ENCODE data around the gene TRAK2. TPM values are rescaled to one million over a fixed set of nuclear protein-coding genes. Genes with fewer than 3 reads are reported as not detected.
A peak's percentile ranks its signal among the peaks of the same experiment; 100 is the strongest.

Gene TRAK2
- total RNA-seq, 3 donors from 2014 or later, result 35.4 to 62.2 (median 50.1) TPM

DNA sequence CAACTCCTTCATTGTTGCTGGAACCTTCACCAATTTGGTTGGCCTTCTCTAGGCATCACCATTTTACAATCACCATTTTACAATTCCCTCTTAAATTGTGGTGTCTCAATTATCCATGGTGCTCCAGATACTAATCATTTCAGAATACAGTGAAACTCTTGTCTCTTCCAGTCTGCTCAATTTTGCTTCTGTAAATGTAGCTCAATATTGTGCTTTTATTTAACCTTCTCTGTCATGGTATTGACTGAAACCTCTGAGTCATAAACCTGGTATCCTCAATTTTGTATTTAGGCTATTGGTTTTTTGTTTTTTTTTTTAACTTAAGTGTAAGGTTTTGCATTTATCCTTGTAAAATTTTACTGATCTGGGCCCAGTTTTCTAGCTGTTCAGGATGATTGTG, 16.4 kb upstream of the TRAK2 start:
- no peaks in the 10 kb centered on the region for H3K27me3 ChIP-seq
- H3K27ac ChIP-seq, result no peak overlapping the region
- intact Hi-C loops (cut with DNase I; ENCODE audit: low total_unique reads), result no loop called here
- DNase-seq (ENCODE audit: low spot score in 2 of 2), result no peak
- H3K36me3 ChIP-seq, result no peaks in the 10 kb centered on the region
- no peaks in the 10 kb centered on the region for H3K4me1 ChIP-seq
- TF ChIP-seq POLR2A (IDR thresholded peaks at IDR 0.05) (no peak), POLR2AphosphoS5 (IDR thresholded peaks at IDR 0.05) (no peak)
- TF ChIP-seq, protein P1, sequence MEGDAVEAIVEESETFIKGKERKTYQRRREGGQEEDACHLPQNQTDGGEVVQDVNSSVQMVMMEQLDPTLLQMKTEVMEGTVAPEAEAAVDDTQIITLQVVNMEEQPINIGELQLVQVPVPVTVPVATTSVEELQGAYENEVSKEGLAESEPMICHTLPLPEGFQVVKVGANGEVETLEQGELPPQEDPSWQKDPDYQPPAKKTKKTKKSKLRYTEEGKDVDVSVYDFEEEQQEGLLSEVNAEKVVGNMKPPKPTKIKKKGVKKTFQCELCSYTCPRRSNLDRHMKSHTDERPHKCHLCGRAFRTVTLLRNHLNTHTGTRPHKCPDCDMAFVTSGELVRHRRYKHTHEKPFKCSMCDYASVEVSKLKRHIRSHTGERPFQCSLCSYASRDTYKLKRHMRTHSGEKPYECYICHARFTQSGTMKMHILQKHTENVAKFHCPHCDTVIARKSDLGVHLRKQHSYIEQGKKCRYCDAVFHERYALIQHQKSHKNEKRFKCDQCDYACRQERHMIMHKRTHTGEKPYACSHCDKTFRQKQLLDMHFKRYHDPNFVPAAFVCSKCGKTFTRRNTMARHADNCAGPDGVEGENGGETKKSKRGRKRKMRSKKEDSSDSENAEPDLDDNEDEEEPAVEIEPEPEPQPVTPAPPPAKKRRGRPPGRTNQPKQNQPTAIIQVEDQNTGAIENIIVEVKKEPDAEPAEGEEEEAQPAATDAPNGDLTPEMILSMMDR (IDR thresholded peaks at IDR 0.05), result no peak
- no peaks in the 10 kb centered on the region for H3K9me3 ChIP-seq
- H3K4me3 ChIP-seq, result no peak overlapping the region

DNA sequence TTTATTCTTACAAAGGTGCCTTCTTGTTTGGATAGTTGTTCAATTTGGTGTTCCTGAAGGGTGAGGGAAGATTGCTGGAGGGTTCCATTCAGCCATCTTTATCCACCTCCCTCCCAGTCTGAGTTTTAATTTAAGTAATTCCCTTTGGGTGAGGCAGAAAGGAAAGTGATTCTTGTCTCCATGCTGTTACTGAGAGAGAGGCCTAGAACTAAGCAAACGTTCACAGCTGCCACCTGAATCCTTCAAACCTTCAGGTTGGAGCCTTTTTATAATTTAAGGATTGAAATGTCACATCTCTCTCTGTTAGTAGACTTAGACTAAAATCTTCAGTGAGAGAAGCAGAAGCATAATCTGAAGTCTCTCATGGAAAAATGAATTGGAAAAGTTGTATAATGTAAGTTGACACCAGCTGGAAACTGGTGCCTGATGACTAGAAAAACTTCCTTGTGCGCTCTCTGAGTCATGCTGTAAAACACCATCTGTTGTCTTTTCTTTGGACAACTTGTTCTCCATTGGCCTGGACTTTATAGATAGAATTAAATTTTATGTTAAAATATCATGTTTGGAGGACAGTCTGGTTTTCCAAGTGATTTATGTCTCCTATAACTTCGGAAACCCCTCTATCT, 14.9 kb upstream of the TRAK2 start:
- H3K27ac ChIP-seq, result peak overlapping the region; percentile 30 to 45
- no peaks in the 10 kb centered on the region for H3K9me3 ChIP-seq
- H3K4me3 ChIP-seq, result no peak overlapping the region
- intact Hi-C loops (cut with DNase I; ENCODE audit: low total_unique reads), result no loop called here
- H3K4me1 ChIP-seq, result no peaks in the 10 kb centered on the region
- H3K36me3 ChIP-seq, result no peaks in the 10 kb centered on the region
- TF ChIP-seq POLR2AphosphoS5 (IDR thresholded peaks at IDR 0.05) (no peak), POLR2A (IDR thresholded peaks at IDR 0.05) (no peak)
- TF ChIP-seq, protein P1 (IDR thresholded peaks at IDR 0.05), result no peak
- no peaks in the 10 kb centered on the region for H3K27me3 ChIP-seq
- no peak for DNase-seq (ENCODE audit: low spot score in 2 of 2)

DNA sequence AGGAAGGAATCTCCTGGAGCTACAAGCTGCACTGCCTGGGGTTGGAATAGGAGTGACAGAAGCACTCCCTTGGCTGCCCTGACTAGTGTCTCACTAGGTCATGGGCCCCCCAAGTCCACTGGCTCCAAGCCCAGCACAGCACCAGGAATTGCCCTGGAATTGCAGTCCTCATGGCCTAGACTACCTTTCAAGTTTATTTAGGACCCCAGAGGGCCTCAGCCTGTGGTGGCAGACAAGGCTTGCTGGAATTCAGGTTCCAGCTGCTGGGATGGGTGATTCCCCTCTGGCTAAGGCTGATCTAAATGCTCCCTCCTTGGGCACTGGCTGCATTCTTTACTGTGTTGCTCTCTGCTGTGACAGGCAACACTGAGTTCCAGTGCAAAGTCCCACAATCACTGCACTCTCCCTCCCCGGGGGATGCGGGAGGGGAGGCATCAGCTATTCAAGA, 14.3 kb upstream of the TRAK2 start:
- H3K9me3 ChIP-seq, result no peaks in the 10 kb centered on the region
- H3K27ac ChIP-seq, result peak overlapping the region; percentile 30 to 45
- H3K4me1 ChIP-seq, result no peaks in the 10 kb centered on the region
- no peaks in the 10 kb centered on the region for H3K36me3 ChIP-seq
- TF ChIP-seq, protein P1 (IDR thresholded peaks at IDR 0.05), result no peak
- no peak for DNase-seq (ENCODE audit: low spot score in 2 of 2)
- intact Hi-C loops (cut with DNase I; ENCODE audit: low total_unique reads), result no loop called here
- H3K27me3 ChIP-seq, result no peaks in the 10 kb centered on the region
- H3K4me3 ChIP-seq, result no peak overlapping the region

DNA sequence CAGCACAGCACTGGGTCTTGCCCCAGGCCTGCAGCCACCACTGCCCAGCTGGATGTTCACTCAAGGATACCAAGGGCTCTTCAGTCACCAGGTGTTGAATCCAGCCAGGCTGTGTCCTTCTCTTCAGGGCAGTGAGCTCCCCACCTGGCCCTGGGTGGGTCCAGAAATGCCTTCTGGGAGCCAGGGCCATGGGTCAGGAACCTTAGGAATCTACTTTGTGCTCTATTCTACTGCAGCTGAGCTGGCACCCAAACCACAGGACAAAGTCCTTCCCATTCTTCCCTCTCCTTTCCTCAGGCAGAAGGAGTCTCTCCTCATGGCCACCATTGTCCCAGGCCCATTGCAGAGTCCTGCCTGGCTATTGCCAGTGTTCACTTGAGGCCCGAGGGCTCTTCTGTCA, 13.3 kb upstream of the TRAK2 start:
- Histone ChIP-seq H3K36me3 (no peaks in the 10 kb centered on the region), H3K27ac (no peak overlapping the region), H3K4me3 (no peak overlapping the region), H3K9me3 (no peaks in the 10 kb centered on the region), H3K4me1 (no peaks in the 10 kb centered on the region), H3K27me3 (no peaks in the 10 kb centered on the region)
- intact Hi-C loops (cut with DNase I; ENCODE audit: low total_unique reads), result no loop called here
- TF ChIP-seq POLR2A (IDR thresholded peaks at IDR 0.05), result no peak
- no peak for TF ChIP-seq POLR2AphosphoS5 (IDR thresholded peaks at IDR 0.05)
- TF ChIP-seq, protein P1 (IDR thresholded peaks at IDR 0.05), result no peak
- DNase-seq (ENCODE audit: low spot score in 2 of 2), result no peak

DNA sequence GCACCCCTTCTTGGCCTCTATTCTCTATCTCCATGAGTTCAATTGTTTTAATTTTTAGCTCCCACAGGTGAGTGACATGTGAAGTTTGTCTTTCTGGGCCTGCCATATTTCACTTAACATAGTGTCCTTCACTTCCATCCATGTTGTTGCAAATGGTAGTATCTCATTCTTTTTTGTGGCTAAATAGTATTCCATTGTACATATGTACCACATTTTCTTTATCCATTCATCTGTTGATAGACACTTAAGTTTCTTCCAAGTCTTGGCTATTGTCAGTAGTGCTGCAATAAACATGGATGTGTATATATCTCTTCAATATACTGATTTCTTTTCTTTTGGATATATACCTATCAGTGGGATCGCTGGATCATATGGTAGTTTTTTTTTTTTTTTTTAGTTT, 9.3 kb upstream of the TRAK2 start:
- H3K36me3 ChIP-seq, result no peaks in the 10 kb centered on the region
- no peak for DNase-seq (ENCODE audit: low spot score in 2 of 2)
- TF ChIP-seq POLR2AphosphoS5 (IDR thresholded peaks at IDR 0.05) (no peak), POLR2A (IDR thresholded peaks at IDR 0.05) (no peak)
- TF ChIP-seq, protein P1 (IDR thresholded peaks at IDR 0.05), result no peak

More for the DNA sequence above, 9.3 kb upstream of the TRAK2 start:
- Histone ChIP-seq H3K4me1 (no peaks in the 10 kb centered on the region), H3K27ac (no peak overlapping the region), H3K4me3 (no peak overlapping the region), H3K9me3 (no peaks in the 10 kb centered on the region), H3K27me3 (no peaks in the 10 kb centered on the region)
- intact Hi-C loops (cut with DNase I; ENCODE audit: low total_unique reads), result no loop called here
